Hindlimb muscle (tissue), 1 donor: ENCODE results near the gene SLFNL1. TPM values are rescaled to one million over a fixed set of nuclear protein-coding genes. Genes with fewer than 3 reads are reported as not detected.

ENCODE experiments used
- DNase-seq: peaks from one replicate; pipeline ENCODE4 v3.0.0-alpha.2; 2013
- polyA plus RNA-seq: library from polyadenylated mRNA; unstranded; fragments of 120-200 nt; gene quantifications from one replicate; pipeline ENCODE4 v1.2.1, GENCODE V29; 2013; ENCODE audit not compliant: insufficient read length

The SLFNL1 gene
- polyA plus RNA-seq, 1 donor: 0.68 TPM

DNA sequence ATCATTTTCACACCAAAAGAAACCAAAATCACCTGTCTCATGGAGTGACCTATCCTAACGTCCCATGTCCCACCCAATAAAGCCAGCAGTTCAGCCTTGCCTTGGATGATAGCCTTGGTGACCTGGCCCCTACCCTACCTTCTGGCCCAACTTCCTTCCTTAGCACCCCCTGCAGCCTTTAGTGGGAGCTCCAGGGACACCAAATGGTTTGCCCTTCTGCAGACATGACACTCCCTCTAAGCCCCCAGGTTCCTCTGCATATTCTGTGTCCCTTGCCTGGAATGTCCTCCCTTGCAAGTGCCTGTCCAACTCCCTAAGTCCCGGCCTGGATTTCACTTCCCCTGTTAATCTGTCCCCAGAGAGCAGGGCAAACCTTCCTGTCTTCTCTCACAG, 2.2 kb downstream of the SLFNL1 start:
- no peak for DNase-seq

DNA sequence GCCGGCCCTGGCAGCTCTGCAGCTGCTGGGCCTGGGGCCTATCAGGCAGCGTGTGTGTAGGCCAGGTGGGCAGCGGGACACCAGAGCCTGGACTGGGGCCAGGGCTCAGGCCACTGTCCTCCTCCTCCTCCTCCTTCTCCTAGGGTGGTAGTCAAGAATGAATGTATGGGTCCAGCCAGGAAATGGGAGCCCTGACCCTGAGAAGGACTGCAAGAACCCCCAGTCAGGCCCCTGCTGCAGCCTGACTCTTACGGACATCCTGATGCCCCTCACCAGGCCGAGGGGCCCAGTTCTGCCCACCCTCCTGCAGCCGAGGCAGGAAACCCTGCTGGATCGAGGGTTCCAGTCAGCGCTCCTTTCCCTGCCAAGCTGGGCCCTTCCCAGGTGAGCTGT, 3.5 kb downstream of the SLFNL1 start:
- DNase-seq: no peak

DNA sequence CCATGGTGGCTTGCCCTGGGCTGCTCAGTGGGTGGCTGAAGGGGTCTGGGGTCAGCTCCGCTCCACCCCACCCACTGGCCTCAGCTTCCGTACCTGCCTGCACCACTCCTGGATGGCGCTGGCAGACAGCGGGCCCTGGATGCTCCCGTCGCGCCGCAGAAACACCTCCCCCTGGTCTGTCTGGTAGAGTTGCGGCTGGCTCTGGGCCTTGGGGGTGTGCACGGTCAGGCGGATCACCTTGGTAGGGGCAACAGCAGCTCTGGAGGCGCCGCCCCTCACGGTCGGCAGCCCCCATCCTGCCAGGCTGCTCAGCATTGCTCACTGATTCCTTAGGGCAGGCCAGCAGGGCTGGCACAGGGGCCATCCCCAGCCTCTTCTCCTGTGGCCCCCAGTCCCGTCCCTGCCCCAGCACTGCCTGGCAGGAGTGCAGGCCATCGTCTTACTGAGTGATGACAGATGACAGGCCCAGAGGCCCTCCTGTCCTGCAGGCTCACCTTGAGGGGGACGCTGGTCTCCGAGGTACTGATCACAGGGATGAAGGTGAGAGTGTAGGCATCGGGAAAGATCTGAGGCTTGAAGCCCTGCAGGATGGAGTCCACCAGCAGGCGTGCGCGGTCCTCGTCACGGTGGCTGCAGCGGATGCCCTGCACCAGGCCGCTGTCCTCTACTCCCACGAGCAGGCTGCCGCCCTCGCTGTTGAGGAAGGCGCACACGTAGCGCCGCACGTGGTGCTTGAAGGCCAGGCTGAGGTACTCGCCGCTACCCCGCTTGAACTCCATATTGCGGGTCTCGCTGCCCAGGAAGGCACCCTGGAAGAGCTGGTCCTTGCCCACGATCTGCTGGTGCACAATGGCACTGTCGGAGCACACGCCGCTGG, 4.1 kb downstream of the SLFNL1 start:
- DNase-seq: no peak

DNA sequence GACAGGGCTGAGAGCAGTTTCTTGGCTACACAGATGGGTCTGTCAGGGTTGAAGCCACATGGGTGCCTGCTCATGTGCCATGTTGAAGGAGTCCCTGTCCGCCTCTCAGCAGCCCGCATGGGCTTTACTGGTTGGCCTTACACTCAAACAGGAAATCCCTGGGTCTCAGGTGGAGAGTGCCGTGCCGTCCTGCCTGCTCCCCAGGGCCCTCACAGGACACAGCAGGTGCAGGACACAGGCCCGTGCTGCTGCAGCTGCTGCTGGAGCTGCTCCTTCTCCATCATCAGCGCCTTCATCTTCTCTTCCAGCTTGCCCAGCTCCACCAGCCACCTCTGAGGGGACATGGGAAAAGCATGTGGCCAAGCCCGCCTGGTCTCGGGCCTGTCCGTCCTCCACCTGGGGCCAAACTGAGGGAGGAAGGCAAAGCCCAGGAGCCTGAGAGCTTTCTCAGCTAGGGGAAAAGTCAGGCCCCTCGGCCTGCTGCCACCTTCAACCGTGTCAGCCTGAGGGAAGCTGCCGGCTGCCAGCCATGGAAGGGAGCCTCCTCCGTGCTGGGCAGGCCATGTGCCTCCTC, 5.5 kb downstream of the SLFNL1 start:
- no peak for DNase-seq

DNA sequence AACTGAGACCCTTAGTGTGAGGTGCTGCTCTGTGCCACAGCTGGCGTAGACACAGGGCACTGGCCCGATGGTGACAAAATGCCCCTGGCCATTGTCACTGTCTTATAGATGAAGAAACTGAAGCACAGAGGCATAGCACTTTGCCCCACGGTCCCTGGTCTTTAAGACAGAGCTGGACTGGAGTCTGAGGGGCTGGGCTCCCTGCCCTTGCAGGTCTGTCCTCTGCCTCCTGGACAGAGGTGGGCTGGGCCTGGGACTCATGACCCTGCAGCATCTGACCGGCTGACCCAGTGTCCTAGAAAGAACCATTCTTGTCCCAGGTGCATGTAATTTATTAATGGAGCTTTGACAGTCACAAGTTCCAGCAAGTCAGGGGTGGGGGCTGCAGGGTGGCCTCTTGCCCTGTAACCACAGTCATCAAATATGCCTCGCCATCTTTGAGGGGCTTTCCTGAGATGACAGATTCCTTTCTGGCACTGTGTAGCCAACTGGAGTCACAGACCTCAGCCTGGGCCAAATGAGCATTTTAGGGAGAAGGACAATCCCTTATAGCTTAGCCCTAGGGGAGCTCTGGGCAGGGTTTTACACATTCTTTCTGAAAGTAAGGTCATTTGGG, 6.1 kb downstream of the SLFNL1 start:
- no peak for DNase-seq

DNA sequence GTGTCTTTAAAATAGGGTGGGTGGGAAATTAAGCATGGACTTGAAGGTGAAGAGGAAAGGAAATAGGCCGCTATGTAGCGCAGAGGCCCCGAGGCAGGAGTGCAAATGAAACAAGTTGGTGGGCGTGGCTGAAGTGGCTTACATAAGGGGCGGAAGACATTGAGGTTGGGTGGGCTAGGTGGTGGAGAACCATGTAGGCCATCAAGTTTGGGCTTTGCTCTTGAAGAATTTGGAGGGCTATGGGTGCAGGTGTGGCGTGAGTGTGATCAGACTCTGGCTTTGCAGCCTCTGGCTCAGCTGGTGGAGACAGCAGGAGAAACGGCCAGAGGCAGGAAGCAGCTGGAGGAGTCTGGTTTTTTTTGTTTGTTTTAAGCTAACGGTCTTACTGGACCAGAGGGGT, 6.7 kb downstream of the SLFNL1 start:
- no peak for DNase-seq

DNA sequence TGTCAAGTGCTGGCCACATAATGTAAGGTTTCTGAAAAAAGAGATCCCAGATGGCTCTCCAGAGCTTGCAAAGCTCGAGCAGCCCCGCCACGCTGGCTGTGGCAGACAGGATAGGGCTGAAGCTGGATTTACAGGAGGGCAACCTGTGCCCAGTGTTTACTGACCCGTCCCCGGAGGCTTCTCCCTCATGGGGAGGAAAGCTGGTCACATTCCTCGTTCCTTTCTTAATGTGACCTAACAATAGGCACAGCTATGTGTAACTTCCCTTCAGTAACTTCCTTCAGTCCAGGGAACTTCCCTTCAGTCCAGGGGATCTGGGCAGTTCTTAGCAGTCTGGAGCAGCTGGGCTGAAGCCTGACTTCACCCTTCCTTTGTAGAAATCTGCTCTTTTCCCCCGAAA, 7.7 kb downstream of the SLFNL1 start:
- DNase-seq: no peak

DNA sequence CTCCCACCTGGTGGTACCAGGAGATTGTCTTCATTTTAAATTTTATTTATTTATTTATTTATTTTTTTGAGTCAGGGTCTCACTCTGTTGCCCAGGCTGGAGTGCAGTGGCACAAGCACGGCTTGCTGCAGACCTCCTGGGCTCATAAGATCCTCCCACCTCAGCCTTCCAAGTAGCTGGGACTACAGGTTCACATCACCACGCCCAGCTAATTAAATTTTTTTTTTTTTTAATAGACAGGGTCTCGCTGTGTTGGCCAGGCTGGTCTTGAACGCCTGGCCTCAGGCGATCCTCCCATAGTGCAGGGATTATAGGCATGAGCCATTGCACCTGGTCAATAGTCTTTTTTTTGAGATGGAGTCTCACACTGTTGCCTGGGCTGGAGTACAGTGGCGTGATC, 8.5 kb downstream of the SLFNL1 start:
- no peak for DNase-seq

DNA sequence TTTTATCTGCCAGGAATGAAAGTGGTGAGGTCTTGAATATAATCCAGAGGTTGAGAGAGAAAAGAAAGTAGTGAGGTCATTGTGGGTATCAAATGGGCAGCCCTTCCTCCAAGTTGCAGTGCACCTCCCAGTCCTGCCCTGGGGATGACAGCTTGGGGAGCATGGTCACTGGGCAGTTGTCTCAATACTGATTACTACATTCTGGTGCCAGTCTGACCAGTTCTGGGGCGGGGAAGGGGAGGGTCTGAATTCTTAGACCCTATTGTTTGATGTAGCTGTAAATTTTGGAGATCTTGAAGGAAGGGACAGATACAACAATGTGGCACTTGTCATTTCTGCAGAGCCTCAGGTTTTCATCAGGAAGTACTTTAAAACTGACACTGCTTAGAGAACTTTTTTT, 11.2 kb downstream of the SLFNL1 start:
- no peak for DNase-seq

DNA sequence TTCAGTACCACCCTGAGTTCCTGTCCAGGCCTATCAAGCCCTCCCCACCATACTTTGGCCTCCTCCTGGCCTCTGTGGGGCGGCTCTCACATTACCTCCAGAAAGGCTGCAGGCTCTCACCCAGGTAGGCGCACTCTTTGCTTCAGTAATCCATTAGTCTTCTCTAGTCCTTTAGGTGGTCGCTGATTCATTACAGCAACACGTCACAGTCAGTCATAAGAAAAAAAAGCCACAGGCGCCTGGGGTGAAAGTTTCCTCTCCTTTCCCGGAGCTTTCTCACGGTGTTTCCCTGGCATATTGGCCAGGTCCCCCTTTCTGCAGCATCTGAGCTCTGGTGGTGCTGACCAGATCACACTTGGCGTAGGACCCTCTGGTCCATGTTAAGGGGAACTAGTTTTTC, 12.1 kb downstream of the SLFNL1 start:
- DNase-seq: no peak

DNA sequence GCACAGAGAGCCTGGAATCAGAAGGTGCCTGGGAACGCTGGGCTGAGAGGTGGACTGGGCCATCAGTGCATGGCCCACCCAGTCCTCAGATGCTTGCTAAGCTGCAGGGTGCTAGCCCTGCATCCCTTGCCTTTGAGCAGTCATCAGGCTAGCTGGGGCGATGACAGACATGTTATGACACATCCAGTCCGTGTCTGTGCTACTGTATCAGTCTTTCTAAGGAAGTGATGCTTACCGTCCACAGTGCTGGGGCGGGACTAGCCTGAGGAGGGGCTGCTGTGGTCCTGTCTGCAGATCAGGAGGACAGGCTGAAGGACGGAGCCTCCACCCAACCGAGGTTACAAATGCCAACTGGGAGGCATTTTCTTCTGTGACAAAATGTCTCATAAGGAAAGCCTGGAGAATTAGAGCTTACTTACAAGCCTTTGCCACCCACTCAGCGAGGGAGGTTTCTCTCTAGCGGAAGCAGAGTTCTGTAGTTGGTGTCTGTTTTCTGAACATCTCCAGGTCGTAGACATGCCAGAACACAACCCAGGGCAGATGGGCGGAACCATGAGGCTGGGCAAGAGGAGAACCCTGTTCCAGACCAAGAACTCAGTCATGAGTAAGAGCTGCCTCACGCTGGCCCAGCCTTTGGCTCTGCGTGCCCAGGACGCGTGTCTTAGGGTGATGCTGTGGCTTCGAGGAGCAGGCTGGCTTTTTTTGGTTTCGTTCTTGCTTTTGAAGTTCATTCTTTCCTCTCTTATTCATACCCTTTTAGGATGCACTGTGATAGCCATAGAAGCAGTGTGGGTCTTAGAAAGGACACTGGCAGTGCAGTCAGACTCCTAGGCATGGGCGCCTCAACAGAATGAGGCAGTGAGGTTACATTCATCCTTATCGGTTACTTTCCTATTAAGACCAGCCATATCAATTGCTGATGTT, 14.3 kb downstream of the SLFNL1 start:
- no peak for DNase-seq

DNA sequence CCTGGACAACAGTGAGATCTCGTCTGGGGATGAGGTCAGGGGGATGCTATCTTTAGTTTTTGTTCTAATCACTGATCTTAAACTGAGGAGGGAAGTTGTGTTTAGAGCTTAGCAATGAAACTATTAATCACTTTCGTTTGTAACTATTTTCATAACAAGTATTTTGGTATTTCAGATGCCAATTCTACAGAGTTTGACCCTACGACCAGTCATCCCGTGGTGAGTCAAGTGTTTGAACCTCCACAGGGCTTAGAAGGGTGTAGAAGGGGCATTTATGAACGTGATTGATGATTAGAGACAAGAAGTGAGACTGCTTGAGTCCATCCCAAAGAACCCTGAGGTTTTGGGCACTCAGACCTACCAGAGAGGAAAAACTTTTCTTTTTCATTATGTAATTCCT, 15.6 kb downstream of the SLFNL1 start:
- no peak for DNase-seq

DNA sequence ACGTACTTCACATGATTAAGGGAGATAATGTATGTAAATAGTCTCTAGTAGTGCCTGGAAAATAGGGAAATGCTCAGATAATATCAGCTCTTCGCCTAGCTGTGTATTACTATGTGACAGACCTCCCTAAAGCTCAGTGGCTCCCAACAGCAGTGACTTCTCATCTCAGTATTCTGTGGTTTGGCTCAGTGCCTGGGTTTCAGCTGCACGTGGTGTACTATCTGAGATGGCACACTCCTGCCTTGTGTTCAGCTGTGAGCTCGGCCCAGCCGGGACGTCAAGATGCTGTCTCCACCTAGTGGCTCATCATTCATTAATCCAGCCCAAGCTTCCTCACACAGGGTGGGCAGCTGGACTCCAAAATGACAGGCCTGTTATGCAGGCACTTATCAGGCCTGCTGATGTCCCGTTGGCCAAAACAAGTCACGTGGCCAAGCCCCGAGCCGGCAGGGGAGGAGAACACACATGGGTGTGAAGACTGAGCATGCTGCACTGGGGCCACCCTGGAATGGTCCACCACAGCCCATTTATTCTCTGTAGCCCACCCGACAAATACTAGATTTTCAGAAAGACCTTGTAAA, 17.8 kb downstream of the SLFNL1 start:
- peak; percentile 87 for DNase-seq

DNA sequence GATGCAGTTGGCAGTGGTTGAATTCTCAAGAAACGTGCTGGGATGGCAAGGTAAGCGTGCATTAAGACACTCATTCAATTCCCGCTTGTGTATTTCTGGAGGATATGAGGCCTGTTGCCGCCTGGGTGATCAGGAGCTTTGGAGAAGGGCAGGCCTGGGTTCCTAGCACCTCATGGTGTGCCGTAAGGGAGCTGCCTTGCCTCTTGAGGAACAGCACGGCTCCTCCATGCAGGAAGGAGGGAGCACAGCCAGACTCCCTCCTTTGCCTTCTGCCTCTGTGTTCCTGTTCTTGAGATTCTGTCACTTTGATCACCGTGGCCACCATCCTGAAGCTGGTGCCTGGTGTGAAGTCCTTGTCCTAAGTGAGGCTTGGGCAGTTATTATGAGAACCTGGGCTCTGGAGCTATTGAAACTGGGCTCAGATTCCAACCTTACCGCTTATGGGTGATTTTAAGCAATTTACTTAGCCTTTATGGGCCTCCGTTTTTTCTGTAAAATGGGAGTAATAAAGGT, 18.3 kb downstream of the SLFNL1 start:
- DNase-seq: no peak

DNA sequence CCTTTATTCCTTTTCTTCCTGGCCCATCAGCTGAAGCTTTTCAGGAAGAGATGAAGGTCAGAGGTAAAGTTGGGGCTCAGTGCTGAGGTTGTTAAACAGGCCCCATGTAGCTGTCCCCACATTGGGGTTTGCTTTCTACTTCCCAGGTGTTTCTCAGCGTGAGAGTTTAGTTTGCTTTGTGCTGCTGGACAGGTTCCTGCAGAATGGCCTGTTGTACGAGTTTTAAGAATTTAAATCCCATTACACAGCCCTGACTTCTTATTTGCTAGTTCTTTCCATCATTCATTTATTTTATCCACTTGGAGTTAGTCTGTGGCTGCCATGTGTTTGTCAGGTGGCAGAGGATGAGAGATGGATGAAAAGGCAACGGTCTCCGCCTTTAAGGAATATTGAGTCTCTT, 22.9 kb downstream of the SLFNL1 start:
- DNase-seq: no peak

DNA sequence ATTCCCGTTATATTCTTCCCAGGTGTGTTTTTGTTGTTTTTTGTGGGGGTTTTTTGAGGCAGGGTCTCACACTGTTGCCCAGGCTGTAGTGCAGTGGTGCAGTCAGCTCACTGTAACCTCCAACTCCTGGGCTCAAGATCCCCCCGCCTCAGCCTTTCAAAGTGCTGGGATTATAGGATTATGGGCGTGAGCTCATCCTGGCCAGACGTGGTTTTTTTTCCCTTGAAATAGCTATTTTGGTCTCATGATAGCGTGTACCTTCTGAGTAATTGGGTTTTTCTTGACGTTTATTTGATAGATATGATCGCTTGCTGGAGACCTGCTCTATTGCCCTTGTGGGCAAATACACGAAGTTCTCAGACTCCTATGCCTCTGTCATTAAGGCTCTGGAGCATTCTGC, 24.4 kb downstream of the SLFNL1 start:
- no peak for DNase-seq

DNA sequence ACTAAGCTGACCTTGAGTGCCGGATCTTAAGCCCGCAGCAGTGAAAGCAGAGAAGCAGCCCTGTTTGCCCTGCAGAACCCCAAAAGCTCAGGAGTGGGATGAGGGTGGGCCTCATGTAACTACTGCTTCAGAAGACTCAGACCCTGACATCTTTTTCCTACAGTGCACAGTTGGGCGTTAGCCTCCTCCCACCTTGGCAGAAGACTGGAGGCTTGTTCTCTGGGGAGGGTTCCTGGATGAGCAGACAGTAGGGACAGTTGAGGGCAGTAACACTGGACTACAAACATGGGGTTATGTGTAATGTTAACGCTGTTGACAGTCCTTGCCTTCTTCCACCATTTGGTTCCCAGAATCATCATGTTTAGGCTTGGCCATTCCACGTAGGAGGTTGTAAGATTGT, 32.5 kb downstream of the SLFNL1 start:
- no peak for DNase-seq

DNA sequence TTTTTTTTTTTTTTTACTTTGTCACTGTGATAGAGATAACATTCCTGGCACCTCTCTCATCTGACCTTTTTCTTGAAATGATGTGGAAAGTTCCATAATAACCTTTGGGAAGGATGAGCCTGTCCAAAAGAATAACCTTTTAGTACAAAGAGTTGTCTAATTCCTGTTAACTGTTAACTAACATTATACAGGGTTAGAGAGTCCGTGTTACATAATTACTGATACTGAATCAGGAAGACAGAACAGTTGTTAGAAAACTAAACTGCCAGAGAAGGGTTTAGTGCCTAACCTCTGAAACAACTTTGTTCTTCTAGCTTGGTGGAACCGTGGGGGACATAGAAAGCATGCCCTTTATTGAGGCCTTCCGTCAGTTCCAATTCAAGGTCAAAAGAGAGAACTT, 33.2 kb downstream of the SLFNL1 start:
- no peak for DNase-seq

DNA sequence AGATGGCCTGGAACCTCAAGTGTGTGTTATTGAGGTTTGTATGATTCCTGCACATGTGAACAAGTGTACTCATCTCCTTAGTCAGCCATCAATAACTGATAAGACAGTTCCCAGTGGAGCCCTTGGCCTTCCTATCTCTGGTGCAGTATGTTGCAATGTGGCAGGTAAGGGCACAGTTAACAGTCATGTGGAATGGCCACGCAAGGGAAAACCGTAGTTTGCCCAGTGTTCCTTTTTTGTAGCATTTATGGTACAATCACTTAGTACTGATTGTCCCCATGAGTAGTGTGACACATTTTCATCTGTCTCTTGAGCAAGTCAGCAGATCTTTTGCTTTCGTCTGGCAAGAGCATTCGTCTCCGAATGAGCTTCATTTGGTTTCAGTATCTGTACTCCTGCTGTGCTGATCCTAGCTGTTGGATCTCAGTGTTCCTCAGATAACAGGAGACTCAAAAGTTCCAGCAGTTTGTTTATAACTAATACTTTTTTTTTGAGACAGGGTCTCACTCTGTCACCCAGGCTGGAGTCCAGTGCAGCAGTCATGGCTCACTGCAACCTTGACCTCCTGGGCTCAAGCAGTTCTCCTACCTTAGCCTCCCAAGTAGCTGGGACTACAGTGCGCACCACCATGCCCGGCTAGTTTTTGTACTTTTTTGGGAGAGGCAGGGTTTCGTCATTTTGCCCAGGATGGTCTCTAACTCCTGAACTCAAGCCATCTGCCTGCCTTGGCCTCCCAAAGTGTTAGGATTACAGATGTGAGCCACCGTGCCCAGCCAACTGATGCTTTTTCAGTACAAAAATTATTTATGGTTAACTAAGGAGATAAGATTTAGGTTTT, 33.9 kb downstream of the SLFNL1 start:
- DNase-seq: no peak

DNA sequence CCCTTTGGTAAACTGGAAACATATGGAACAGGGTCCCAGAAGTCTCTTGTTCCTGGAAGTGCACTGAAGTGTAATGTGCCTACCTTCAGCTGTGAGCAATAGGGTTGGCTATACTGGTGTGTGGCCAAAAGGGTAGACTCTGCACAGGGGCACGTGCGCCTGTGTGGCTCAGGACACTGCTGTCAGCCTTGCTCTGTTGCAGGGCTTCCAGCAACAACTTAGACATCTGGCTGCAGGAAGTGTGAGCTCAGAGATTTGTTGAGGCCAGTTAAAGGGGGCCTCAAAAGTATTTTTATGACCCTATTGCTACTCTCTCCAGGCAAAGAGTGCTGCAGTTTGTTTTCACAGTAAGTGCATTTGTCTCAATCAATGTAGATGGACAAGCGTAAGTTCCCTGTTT, 34.6 kb downstream of the SLFNL1 start:
- peak; percentile 63 for DNase-seq

DNA sequence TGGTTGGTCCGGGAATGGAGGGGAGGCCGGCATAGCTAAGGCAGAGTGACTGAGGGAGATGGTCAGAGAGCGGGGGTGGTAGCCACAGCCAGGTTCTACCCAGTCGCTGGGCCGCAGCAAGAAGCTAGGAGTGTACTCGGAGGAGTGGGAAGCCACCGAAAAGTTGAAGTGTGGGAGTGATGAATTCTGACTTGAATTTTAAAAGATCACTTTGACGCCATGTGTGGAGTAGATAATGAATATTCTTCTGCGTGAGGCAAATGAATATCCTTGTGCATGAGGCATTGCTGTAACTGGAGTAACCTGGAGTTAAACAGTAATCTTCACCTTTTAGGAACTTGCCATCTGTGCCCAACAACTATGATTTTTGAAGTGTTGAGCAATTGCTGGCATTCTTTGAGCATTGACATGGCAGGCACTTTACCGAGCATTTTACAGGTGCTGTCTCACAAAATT, 35.2 kb downstream of the SLFNL1 start:
- DNase-seq: no peak
